Upper lobe of left lung (tissue), 6 donors: Measurements from ENCODE around the gene BCAS3. TPM values are rescaled to one million over a fixed set of nuclear protein-coding genes. Genes with fewer than 3 reads are reported as not detected.

Experiments used
- ATAC-seq, 2 donors: fragments of 200-7000 bp; cut with Tn5 transposase; one replicate each; pipeline ENCODE4 v1.9.1; 2022; ENCODE audit warnings: mild to moderate bottlenecking in 2 of 2, moderate library complexity in 2 of 2; ENCODE audit not compliant: low FRiP score in 2 of 2
- DNase-seq, 2 donors: peaks; one replicate each; pipeline ENCODE4 v3.0.0-alpha.2; 2019 to 2020
- H3K27ac ChIP-seq, 4 donors: fragments of 200-600 bp; sonication (generic); one replicate each; pipeline ENCODE4 v1.5.1; 2016 to 2019
- H3K27me3 ChIP-seq, 4 donors: fragments of 200-600 bp; sonication (generic); one replicate each; pipeline ENCODE4 v1.5.1; 2017 to 2019
- H3K36me3 ChIP-seq, 4 donors: fragments of 200-600 bp; sonication (generic); one replicate each; pipeline ENCODE4 v1.5.1; 2016 to 2019
- H3K4me1 ChIP-seq, 4 donors: fragments of 200-600 bp; sonication (generic); one replicate each; pipeline ENCODE4 v1.5.1; 2018 to 2019
- H3K4me3 ChIP-seq, 4 donors: fragments of 200-600 bp; sonication (generic); one replicate each; pipeline ENCODE4 v1.5.1; 2017 to 2019; ENCODE audit warnings: mild to moderate bottlenecking in 2 of 4, moderate library complexity in 1 of 4
- H3K9me3 ChIP-seq, 4 donors: fragments of 200-600 bp; sonication (generic); one replicate each; pipeline ENCODE4 v1.5.1; 2018 to 2019
- CTCF ChIP-seq, 6 experiments: fragments of 450-650 bp in 4 of 6; fragments of 200-600 bp in 2 of 6; sonication (generic) in 2 of 6; IDR thresholded peaks; one replicate each; pipeline ENCODE4 v1.5.1; 2016 to 2019; ENCODE audit warnings: antibody characterized with exemption in 6 of 6
- EP300 ChIP-seq, 4 donors: sonication (generic); formaldehyde crosslinking; IDR thresholded peaks; one replicate each; pipeline ENCODE4 v1.5.1; 2017; ENCODE audit warnings: antibody characterized with exemption in 4 of 4, control low read depth in 2 of 4
- POLR2A ChIP-seq, 4 donors: fragments of 450-650 bp; IDR thresholded peaks; one replicate each; pipeline ENCODE4 v1.5.1; 2016 to 2017; ENCODE audit warnings: antibody characterized with exemption in 4 of 4, mild to moderate bottlenecking in 2 of 4
- POLR2AphosphoS5 ChIP-seq, 2 donors: sonication (generic); formaldehyde crosslinking; IDR thresholded peaks; one replicate each; pipeline ENCODE4 v1.5.1; 2017; ENCODE audit warnings: antibody characterized with exemption in 2 of 2
- WGBS, 2 donors: methylation state at CpG; one replicate each; pipeline ENCODE4 v1.1.5; 2017 to 2018; 5-methylcytosine and 5-hydroxymethylcytosine counted together
- total RNA-seq, 6 donors: library from RNA; depleted of rRNA in 4 of 6; stranded (reverse); fragments of >200 nt in 4 of 6; gene quantifications; one replicate each; pipeline versions ENCODE4 v1.1.0 to v1.2.1, GENCODE V29; 2016 to 2021
- donor health status: DM: no; HTN: no; CAD: no; lungs with moderate emphysema.
- donor health status: DM: no; HTN: yes; CAD: no; lungs with severe emphysema.

BCAS3 gene
- total RNA-seq, 6 donors from 2014 or later: 20.1 to 111 (median 37.0) TPM

GRCh38 chr17:61340431-61341209, 663.0 kb downstream of the BCAS3 start:
- no peak overlapping the region for H3K27ac ChIP-seq
- H3K4me3 ChIP-seq: no peak overlapping the region
- DNase-seq: no peak
- no peak for TF ChIP-seq POLR2AphosphoS5 (IDR thresholded peaks at IDR 0.05)
- TF ChIP-seq EP300 (IDR thresholded peaks at IDR 0.05): no peak
- no peak for TF ChIP-seq CTCF (IDR thresholded peaks at IDR 0.05)
- no peak for TF ChIP-seq POLR2A (IDR thresholded peaks at IDR 0.05)
- H3K36me3 ChIP-seq: no peaks in the 10 kb centered on the region
- 91% methylated on average over 13 of the region's 13 CpGs for WGBS, 2 donors
- no peak for ATAC-seq
- no peaks in the 10 kb centered on the region for H3K9me3 ChIP-seq
- peaks cover 10 to 22% (median 16%) of the 10 kb centered on the region in 4 donors for H3K4me1 ChIP-seq
- no peaks in the 10 kb centered on the region for H3K27me3 ChIP-seq

- peaks cover 0 to under 1% (median under 1%) of the 10 kb centered on the region in 4 donors for H3K4me1 ChIP-seq
- no peak overlapping the region for H3K27ac ChIP-seq
- H3K9me3 ChIP-seq: no peaks in the 10 kb centered on the region
- DNase-seq: no peak
- no peak overlapping the region for H3K4me3 ChIP-seq
- no peaks in the 10 kb centered on the region for H3K27me3 ChIP-seq
- H3K36me3 ChIP-seq: no peaks in the 10 kb centered on the region
- no peak for ATAC-seq
- TF ChIP-seq POLR2AphosphoS5 (IDR thresholded peaks at IDR 0.05) (no peak), POLR2A (IDR thresholded peaks at IDR 0.05) (no peak), EP300 (IDR thresholded peaks at IDR 0.05) (no peak), CTCF (IDR thresholded peaks at IDR 0.05) (no peak)
- WGBS, 2 donors: 67 to 71% methylated on average over 6 of the region's 6 CpGs
Observed at GRCh38 chr17:61343576-61343975, 665.9 kb downstream of the BCAS3 start.

- H3K36me3 ChIP-seq: no peaks in the 10 kb centered on the region
- no peaks in the 10 kb centered on the region for H3K9me3 ChIP-seq
- TF ChIP-seq CTCF (IDR thresholded peaks at IDR 0.05) (no peak), EP300 (IDR thresholded peaks at IDR 0.05) (no peak), POLR2AphosphoS5 (IDR thresholded peaks at IDR 0.05) (no peak), POLR2A (IDR thresholded peaks at IDR 0.05) (no peak)
- no peaks in the 10 kb centered on the region for H3K27me3 ChIP-seq
- no peak overlapping the region for H3K4me3 ChIP-seq
- no peak for ATAC-seq
- peak overlapping the region in 3 of 4 donors; percentile 32 to 57 (median 34) for H3K27ac ChIP-seq
- 81 to 86% methylated on average over 6 of the region's 6 CpGs for WGBS, 2 donors
- no peaks in the 10 kb centered on the region for H3K4me1 ChIP-seq
- no peak for DNase-seq
Observed at GRCh38 chr17:61345061-61345460, 667.4 kb downstream of the BCAS3 start.

GRCh38 chr17:61345825-61346666, 668.4 kb downstream of the BCAS3 start:
- peak overlapping the region in 3 of 4 donors; percentile 32 to 57 (median 47) for H3K27ac ChIP-seq
- H3K27me3 ChIP-seq: no peaks in the 10 kb centered on the region
- WGBS, 2 donors: 88 to 94% methylated on average over 7 of the region's 7 CpGs

More at GRCh38 chr17:61345825-61346666, 668.4 kb downstream of the BCAS3 start:
- TF ChIP-seq POLR2AphosphoS5 (IDR thresholded peaks at IDR 0.05) (no peak), POLR2A (IDR thresholded peaks at IDR 0.05) (no peak), CTCF (IDR thresholded peaks at IDR 0.05) (no peak), EP300 (IDR thresholded peaks at IDR 0.05) (no peak)
- Histone ChIP-seq H3K9me3 (no peaks in the 10 kb centered on the region), H3K4me3 (no peak overlapping the region), H3K4me1 (peaks cover 0 to under 1% (median 0%) of the 10 kb centered on the region in 4 donors), H3K36me3 (no peaks in the 10 kb centered on the region)
- DNase-seq (no peak), ATAC-seq (no peak)
